K562 (cell line): ENCODE data around the gene HKDC1. TPM values are rescaled to one million over a fixed set of nuclear protein-coding genes. Genes with fewer than 3 reads are reported as not detected.
A peak's percentile ranks its signal among the peaks of the same experiment; 100 is the strongest.

ENCODE experiments used
- ATAC-seq: fragments of 200-7000 bp; cut with Tn5 transposase; 3 replicates; pipeline ENCODE4 v1.9.1; 2020; ENCODE audit warnings: moderate library complexity
- BruUV-seq: library from RNA; stranded (reverse); fragments of 400-500 nt; replicated peaks from 2 replicates; lab custom pipeline; 2021; lab: Mats Ljungman, UMichigan
- CTCF ChIA-PET: fragments of 300-600 bp; formaldehyde crosslinking; extraction: SDS; loops from one replicate; lab custom pipeline; 2021; ENCODE audit warnings: low intra/inter-chr PET ratio; lab: Yijun Ruan, JAX
- POLR2A ChIA-PET: fragments of 300-600, 350-650 bp; sonication (Branson Sonifier 250); formaldehyde crosslinking; extraction: SDS; loops from one replicate; lab custom pipeline; 2021; ENCODE audit warnings: antibody characterized with exemption, inconsistent platforms; lab: Yijun Ruan, JAX
- DNase-seq, 4 experiments: peaks; one replicate each; pipeline versions ENCODE4 v3.0.0 to v3.0.0-alpha.2; 2011 to 2018; ENCODE audit warnings: low spot score in 3 of 4, mixed read lengths in 3 of 4; ENCODE audit errors: extremely low read depth in 1 of 4
- FAIRE-seq: peaks from 2 replicates; lab custom pipeline; 2011; peaks lifted over from hg19 to GRCh38; lab: Jason Lieb, UNC
- H2AFZ ChIP-seq: 2 replicates; pipeline ENCODE4 v1.6.0; 2011; ENCODE audit warnings: low read depth, low read length, control low read depth, inconsistent platforms
- H3K27ac ChIP-seq: fragments of 200-600 bp; 3 replicates; pipeline ENCODE4 v1.8.0; 2011; ENCODE audit warnings: low read depth, mild to moderate bottlenecking, control low read depth, inconsistent platforms, low read length, moderate library complexity, mixed read lengths; ENCODE audit errors: extremely low read depth
- H3K27me3 ChIP-seq, 2 experiments: fragments of 300-600 bp in 1 of 2; 2 replicates in 1 of 2; 3 replicates in 1 of 2; pipeline versions ENCODE4 v1.6.0 to v1.8.0; 2011; ENCODE audit warnings: inconsistent platforms in 2 of 2, low read length in 2 of 2, mild to moderate bottlenecking in 1 of 2, mixed read lengths in 1 of 2, moderate library complexity in 1 of 2; ENCODE audit not compliant: control insufficient read depth in 2 of 2, insufficient read depth in 2 of 2
- H3K36me3 ChIP-seq: fragments of 300-600 bp; 3 replicates; pipeline ENCODE4 v1.8.0; 2011; ENCODE audit warnings: mild to moderate bottlenecking, low read length, inconsistent platforms; ENCODE audit not compliant: control insufficient read depth, insufficient read depth
- H3K4me1 ChIP-seq, 2 experiments: fragments of 200-600 bp in 1 of 2; replicated peaks in 1 of 2; 2 replicates in 1 of 2; 3 replicates in 1 of 2; pipeline versions ENCODE4 v1.5.1 to v1.8.0; 2011; ENCODE audit warnings: inconsistent platforms in 2 of 2, low read length in 2 of 2, mild to moderate bottlenecking in 1 of 2, mixed read lengths in 1 of 2, moderate library complexity in 1 of 2; ENCODE audit not compliant: control insufficient read depth in 2 of 2, insufficient read depth in 2 of 2
- H3K4me2 ChIP-seq: 2 replicates; pipeline ENCODE4 v1.6.1; 2011; ENCODE audit warnings: low read length, control low read depth, inconsistent platforms, mixed read lengths; ENCODE audit not compliant: insufficient read depth
- H3K4me3 ChIP-seq: fragments of 200-600 bp; sonication (generic), shearing (Covaris generic); 2 replicates; pipeline ENCODE4 v1.5.1; 2016; ENCODE audit warnings: control low read depth, inconsistent platforms
- H3K79me2 ChIP-seq: fragments of 200-600 bp; 3 replicates; pipeline ENCODE4 v1.8.0; 2011; ENCODE audit warnings: low read length, inconsistent platforms; ENCODE audit not compliant: control insufficient read depth, insufficient read depth
- H3K9ac ChIP-seq, 2 experiments: 2 replicates each; pipeline versions ENCODE4 v1.6.0 to v1.6.1; 2011; ENCODE audit warnings: low read depth in 2 of 2, low read length in 2 of 2, control low read depth in 1 of 2, inconsistent platforms in 1 of 2, mild to moderate bottlenecking in 1 of 2, mixed read lengths in 1 of 2; ENCODE audit not compliant: insufficient read depth in 1 of 2
- H3K9me1 ChIP-seq: one replicate; pipeline ENCODE4 v1.6.0; 2011; ENCODE audit warnings: inconsistent platforms, mild to moderate bottlenecking, low read length, moderate library complexity; ENCODE audit not compliant: control insufficient read depth, insufficient read depth
- H3K9me3 ChIP-seq: replicated peaks from 2 replicates; pipeline ENCODE4 v1.5.1; 2011; ENCODE audit warnings: low read depth, low read length, inconsistent platforms; ENCODE audit not compliant: control insufficient read depth, insufficient read depth
- H4K20me1 ChIP-seq: replicated peaks from 2 replicates; pipeline ENCODE4 v1.6.1; 2011; ENCODE audit warnings: low read length, inconsistent platforms, mixed read lengths; ENCODE audit not compliant: control insufficient read depth, insufficient read depth
- AFF1 ChIP-seq, 2 experiments: fragments of 450-650 bp; IDR thresholded peaks; 2 replicates each; pipeline ENCODE4 v1.6.1; 2018; ENCODE audit warnings: mild to moderate bottlenecking in 2 of 2, low read depth in 1 of 2; ENCODE audit not compliant: partially characterized antibody in 2 of 2
- CBX3 ChIP-seq, 2 experiments: IDR thresholded peaks; 1 replicate in 1 of 2; 2 replicates in 1 of 2; pipeline ENCODE4 v1.6.1; 2012; ENCODE audit warnings: inconsistent platforms in 2 of 2, low read length in 2 of 2, borderline replicate concordance in 1 of 2, control low read depth in 1 of 2
- ID3 ChIP-seq, 2 experiments: fragments of 250-450 bp in 1 of 2; fragments of 450-650 bp in 1 of 2; sonication (Bioruptor Pico) in 1 of 2; IDR thresholded peaks; 2 replicates each; pipeline versions ENCODE4 v1.6.1 to v1.8.0; 2016 to 2021; ENCODE audit warnings: mild to moderate bottlenecking in 2 of 2, moderate library complexity in 2 of 2, missing compliant biosample characterization in 1 of 2, missing genetic modification characterization in 1 of 2
- NFATC3 ChIP-seq: fragments of 450-650 bp; IDR thresholded peaks from 2 replicates; pipeline ENCODE4 v1.6.1; 2017; ENCODE audit warnings: mild to moderate bottlenecking
- RAD21 ChIP-seq, 2 experiments: fragments of 250-450 bp in 1 of 2; fragments of 450-650 bp in 1 of 2; sonication (Bioruptor Pico) in 1 of 2; formaldehyde crosslinking in 1 of 2; IDR thresholded peaks in 1 of 2; conservative IDR thresholded peaks in 1 of 2; 2 replicates each; pipeline versions ENCODE4 v1.4.0 to v1.8.0; 2020 to 2022; ENCODE audit warnings: mild to moderate bottlenecking in 2 of 2, moderate library complexity in 1 of 2
- RCOR1 ChIP-seq, 2 experiments: IDR thresholded peaks; 2 replicates each; pipeline ENCODE4 v1.6.1; 2012; ENCODE audit warnings: low read depth in 2 of 2, low read length in 2 of 2, borderline replicate concordance in 1 of 2, improper control_type of control experiment in 1 of 2
- RUNX1 ChIP-seq: sonication (generic); IDR thresholded peaks from 2 replicates; pipeline ENCODE4 v1.6.1; 2016; ENCODE audit warnings: antibody characterized with exemption, low read depth
- SPI1 ChIP-seq: IDR thresholded peaks from 2 replicates; pipeline ENCODE4 v1.6.1; 2011; ENCODE audit warnings: low read depth, low read length, control low read depth, borderline replicate concordance
- TCF7 ChIP-seq: sonication (generic); IDR thresholded peaks from 2 replicates; pipeline ENCODE4 v1.6.1; 2016; ENCODE audit warnings: antibody characterized with exemption, borderline replicate concordance
- WGBS: fragments of 100-300 bp; shearing (Covaris generic); methylation state at CpG from one replicate; pipeline ENCODE4 v1.1.6; 2016; ENCODE audit warnings: low coverage, mixed read lengths; ENCODE audit not compliant: insufficient coverage; ENCODE audit errors: missing lambda C conversion rate; 5-methylcytosine and 5-hydroxymethylcytosine counted together
- in situ Hi-C: fragments of 300-500 bp; cut with MboI; formaldehyde crosslinking; loops from 4 replicates; pipeline ENCODE4 v1.15.0; 2018; ENCODE audit warnings: inconsistent platforms, mixed read lengths
- intact Hi-C: fragments of 100-400 bp; cut with micrococcal nuclease; formaldehyde crosslinking; loops from 2 replicates; pipeline ENCODE4 v1.14.2; 2022
- polyA plus RNA-seq, 8 experiments: library from polyadenylated mRNA; depleted of rRNA in 4 of 8; stranded (reverse) in 5 of 8; unstranded in 3 of 8; fragments of >200 nt; fragmentation: Nextera tagmentation in 2 of 8; fragmentation: Illumina TruSeq in 1 of 8; extraction: Ambion mirVana in 2 of 8; extraction: Trizol in 1 of 8; gene quantifications; 2 replicates each; pipeline versions ENCODE4 v1.2.1 to v1.2.3, GENCODE V29; 2011 to 2014; ENCODE audit warnings: inconsistent platforms in 1 of 8, missing spikeins in 1 of 8
- total RNA-seq, 7 experiments: library from RNA; depleted of rRNA in 6 of 7; stranded (reverse); fragments of >200 nt in 6 of 7; fragmentation: Illumina TruSeq in 2 of 7; extraction: Trizol in 2 of 7; gene quantifications; 2 replicates each; pipeline versions ENCODE4 v1.2.1 to v1.2.3, GENCODE V29; 2011 to 2021; ENCODE audit warnings: low replicate concordance in 1 of 7

The HKDC1 gene
- total and polyA plus RNA-seq, 9 of the 15 experiments (the other 6 are each of a cell fraction or from before 2014, with no cell fraction given): 0.04 to 0.22 (median 0.11) TPM; not detected in 5

GRCh38 chr10:69312528-69312927 lies 92.4 kb downstream of the HKDC1 start:
- ATAC-seq: no peak
- peaks cover 3% of the 10 kb centered on the region for H4K20me1 ChIP-seq
- H3K27me3 ChIP-seq: no peaks in the 10 kb centered on the region; a peak in 1 of 5 replicates
- intact Hi-C loops (no loop called here), in situ Hi-C loops (no loop called here)
- no peak overlapping the region for H3K4me3 ChIP-seq
- 0 out of 2 replicates have a peak overlapping the region, but pooled peaks have one; percentile 34 for H3K4me2 ChIP-seq
- H3K27ac ChIP-seq: peak overlapping the region; percentile 20; the same call in 2 of the 3 replicates
- no peak for DNase-seq
- H3K9me1 ChIP-seq: no peaks in the 10 kb centered on the region
- CTCF ChIA-PET: no interaction called here
- no peak for FAIRE-seq
- H3K9me3 ChIP-seq: no peaks in the 10 kb centered on the region
- peak overlapping the region; percentile 81 for H2AFZ ChIP-seq
- POLR2A ChIA-PET: interaction anchor here (0.9 to 3.8 kb wide), 4 partner anchors 7 to 20 kb away, joined by 3 to 21 read pairs (median 6); no protein-coding TSS in a partner anchor
- peaks cover 26% of the 10 kb centered on the region for H3K79me2 ChIP-seq
- no peak overlapping the region for H3K9ac ChIP-seq
- 25% methylated on average over 4 of the region's 4 CpGs for WGBS
- H3K36me3 ChIP-seq: 0 out of 3 replicates have a peak, but pooled peaks cover 2% of the 10 kb centered on the region
- TF ChIP-seq AFF1 (IDR thresholded peaks at IDR 0.05; ENCODE audit: low read depth in 1 of 2, partially characterized antibody in 2 of 2) (peak in 1 of 2 experiments; percentile 12), ID3 (CRISPR knock-in tag; IDR thresholded peaks at IDR 0.05) (no peak), ID3 (tag; IDR thresholded peaks at IDR 0.05) (0 out of 2 replicates have a peak, but pooled peaks have one; percentile 41), RAD21 (CRISPR knock-in tag; conservative IDR thresholded peaks at IDR 0.05 in 1 of 2, IDR thresholded peaks at IDR 0.05 in 1 of 2) (0 out of 4 replicates have a peak, but pooled peaks of 1 of the 2 experiments have one; percentile 3), CBX3 (IDR thresholded peaks at IDR 0.05; ENCODE audit: borderline replicate concordance in 1 of 2, low read length in 2 of 2) (no peak), SPI1 (0 out of 2 replicates have a peak, but pooled peaks have one; percentile 13), RUNX1 (no peak), RCOR1 (IDR thresholded peaks at IDR 0.05; ENCODE audit: borderline replicate concordance in 1 of 2, low read depth in 2 of 2, low read length in 2 of 2) (peak in 1 of 2 experiments; percentile 32; a peak in 1 of 4 replicates), NFATC3 (no peak), TCF7 (no peak)
- H3K4me1 ChIP-seq: peaks cover 47 to 60% of the 10 kb centered on the region in 2 experiments
- no TSS peak for BruUV-seq
